Left ventricle myocardium superior (tissue), 1 donor: ENCODE measurements around the gene PRKCA. TPM values are rescaled to one million over a fixed set of nuclear protein-coding genes. Genes with fewer than 3 reads are reported as not detected.

Experiments
- ATAC-seq: fragments of 200-7000 bp; cut with Tn5 transposase; one replicate; pipeline ENCODE4 v1.9.1; 2020; ENCODE audit warnings: mild to moderate bottlenecking, moderate library complexity
- DNase-seq: peaks from one replicate; pipeline ENCODE4 v3.0.0-alpha.2; 2020
- intact Hi-C: fragments of 100-400 bp; cut with micrococcal nuclease; formaldehyde crosslinking; loops from one replicate; pipeline ENCODE4 v1.11.0; 2022
- microRNA-seq: library from miRNA; unstranded; fragments of <30 nt; microRNA quantifications from one replicate; pipeline ENCODE4 v1.2.0, GENCODE V29; 2020; ENCODE audit warnings: borderline number of aligned reads
- total RNA-seq: library from RNA; stranded (reverse); fragmentation: NEBNext Ultra II Directional; extraction: Animal tissue kit (Norgen Biotek cat#: 25700); gene quantifications from one replicate; pipeline ENCODE4 v1.2.1, GENCODE V29; 2021
- donor health status: DM: no; HTN: yes; CAD: no; lungs with severe emphysema.

The PRKCA gene
- total RNA-seq, 1 donor from 2014 or later, result 5.9 TPM

DNA sequence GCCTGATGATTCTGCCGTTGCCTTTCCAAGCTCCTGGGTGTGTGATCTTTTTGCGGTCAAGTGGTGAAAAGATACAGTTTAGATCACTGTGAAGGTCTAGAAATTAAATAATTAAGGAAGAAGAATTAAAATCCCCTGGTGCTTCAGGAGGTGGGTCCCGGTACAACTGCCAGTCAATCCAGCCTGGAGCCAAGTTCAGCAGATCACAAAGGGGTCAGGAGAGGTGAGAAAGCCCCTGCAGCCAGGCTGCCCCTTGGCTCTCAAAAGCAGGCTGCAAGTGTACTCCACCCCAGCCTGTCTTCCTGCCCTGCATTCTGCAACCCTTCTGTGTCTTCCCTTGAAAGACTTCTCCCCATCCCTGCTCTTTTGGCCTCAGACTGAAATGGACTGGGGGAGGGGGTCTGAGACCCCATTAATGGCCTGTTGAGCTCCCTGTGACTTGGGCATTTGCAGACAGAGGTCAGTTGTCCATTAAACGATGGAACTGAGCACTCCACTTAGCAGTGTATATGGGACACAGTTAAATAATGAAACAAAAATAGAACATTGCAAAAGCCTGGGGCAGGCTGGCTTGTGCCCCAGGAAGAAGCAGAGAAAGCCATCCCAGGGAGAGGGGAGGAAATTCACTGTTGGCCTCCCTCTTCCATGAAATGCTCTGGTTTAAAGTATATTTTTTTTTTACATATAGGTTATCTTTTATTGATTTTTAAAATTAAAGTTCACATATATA lies 547.6 kb downstream of the PRKCA start:
- intact Hi-C loops, result no loop called here
- ATAC-seq, result peak; percentile 97
- no peak for DNase-seq

DNA sequence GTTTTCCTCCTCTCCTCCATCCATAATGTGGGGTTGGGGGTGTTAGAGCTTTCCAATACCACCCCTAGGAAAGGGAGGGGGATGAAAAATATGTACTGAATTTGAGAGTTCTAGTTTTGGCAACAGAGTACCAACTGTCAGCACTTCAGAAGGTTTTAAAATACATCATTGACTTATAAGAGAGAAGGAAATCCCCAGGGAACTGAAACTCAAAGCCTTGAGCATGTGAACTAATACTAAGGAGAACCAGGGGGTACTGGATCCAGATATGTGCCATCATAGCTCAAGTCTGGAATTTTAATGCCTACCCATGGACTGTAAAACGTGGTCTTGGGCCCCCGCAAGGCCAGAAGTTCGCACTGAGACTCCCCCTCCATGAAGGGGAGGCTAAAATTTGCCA lies 548.3 kb downstream of the PRKCA start:
- no peak for ATAC-seq
- intact Hi-C loops, result no loop called here
- DNase-seq, result no peak

DNA sequence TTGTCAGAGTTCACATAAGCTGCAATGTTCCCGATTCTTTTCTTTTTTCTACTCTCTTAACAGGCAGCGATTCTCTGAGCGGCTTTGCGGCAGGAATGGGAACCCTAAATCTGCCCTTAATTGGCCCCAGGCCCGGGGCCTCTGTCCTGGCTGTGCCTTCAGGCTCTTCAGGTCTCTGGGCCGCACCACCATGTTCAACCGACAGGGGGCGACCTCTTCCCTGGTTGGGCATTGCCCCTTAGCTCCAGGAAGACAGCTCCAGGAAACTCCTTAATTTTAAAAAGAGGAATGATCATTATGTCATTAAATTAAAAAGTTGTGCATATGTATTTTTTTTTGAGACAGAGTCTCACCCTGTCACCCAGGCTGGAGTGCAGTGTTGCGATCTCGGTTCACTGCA lies 552.8 kb downstream of the PRKCA start:
- intact Hi-C loops, result no loop called here
- ATAC-seq (no peak), DNase-seq (no peak)

DNA sequence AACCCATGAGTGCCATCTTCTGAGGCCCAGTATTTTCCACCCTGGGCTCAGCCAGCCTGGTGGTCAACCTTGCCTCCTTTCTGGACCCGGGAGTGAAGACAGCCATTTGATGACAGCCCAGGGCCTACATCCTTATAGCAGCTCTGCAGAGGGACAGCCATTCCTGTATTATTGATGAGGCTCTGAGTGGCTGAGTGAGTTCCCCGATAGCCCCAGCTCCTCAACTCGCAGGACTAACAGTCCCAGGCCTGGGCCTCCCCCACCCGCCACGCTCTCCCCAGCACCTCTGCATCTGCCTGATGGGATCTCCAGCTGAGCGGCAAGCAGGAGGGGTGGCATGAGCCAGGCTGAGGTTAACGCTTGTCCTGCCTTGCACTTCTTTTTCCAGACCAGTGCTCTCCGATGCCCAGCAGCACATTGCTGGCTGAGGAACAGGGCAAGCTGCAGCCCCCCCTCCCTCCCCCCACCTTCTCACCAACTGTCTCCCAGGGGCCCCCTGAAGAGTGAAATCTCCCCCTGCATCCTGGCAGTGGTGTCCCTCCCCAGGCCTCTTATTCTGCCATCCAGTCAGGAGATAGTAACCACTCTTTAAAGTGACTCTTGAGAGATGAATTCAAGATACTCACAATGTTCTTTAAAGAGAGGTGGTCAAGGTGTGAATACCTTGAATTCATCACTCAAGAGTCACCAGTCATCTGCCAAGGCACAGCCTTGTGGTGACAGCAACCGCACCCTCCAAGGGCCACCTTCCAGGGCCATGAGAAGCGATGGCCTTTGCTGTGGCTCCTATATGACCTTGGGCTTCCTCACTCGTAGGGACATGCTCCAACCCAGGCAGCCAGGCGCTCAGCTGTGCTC lies 556.0 kb downstream of the PRKCA start:
- DNase-seq (no peak), ATAC-seq (no peak)
- intact Hi-C loops, result no loop called here

DNA sequence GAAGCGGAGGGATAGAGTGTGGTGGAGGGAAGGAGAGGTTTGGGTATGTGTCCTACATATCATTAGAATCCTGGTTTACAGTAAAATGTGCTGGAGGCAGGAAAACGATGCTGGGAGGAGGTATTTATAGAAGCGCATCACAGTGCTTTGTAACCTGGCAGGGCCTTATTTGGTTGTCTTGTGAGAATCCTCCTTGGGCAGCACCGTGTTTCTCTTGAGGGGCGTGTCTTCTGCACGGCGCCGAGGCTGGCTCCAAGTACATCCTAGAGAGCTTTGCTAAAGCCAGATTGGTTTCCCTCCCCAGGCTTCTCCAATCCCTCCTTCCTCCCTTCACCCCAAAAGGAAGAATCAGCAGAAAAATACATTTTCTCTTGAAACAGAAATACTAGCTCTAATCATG lies 556.9 kb downstream of the PRKCA start:
- no peak for ATAC-seq
- intact Hi-C loops, result no loop called here
- DNase-seq, result no peak

DNA sequence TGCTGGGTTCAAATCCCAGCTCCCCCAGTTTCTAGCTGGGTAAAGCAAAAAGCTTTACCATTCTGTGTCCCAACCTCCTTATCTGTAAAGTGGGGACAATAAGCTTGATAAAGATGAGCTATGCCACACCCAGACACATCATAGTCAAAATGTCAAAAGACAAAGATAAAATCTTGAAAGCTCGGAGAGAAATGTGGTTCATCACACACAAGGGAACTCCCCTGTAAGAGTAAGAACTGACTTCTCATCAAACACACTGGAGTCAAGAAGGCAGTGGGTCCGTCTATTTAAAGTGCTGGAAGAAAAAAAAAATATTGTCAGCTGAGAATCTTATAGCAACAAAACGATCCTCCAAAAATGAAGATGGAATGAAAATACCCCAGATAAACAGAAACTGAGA lies 557.8 kb downstream of the PRKCA start:
- DNase-seq, result no peak
- intact Hi-C loops, result no loop called here
- ATAC-seq, result no peak

Small RNAs within 50 kb of the gene (microRNA-seq; reads per million reads assigned to microRNA genes)
- not detected for gene MIR634

Other genes with a start within 250 kb of the PRKCA start
- gene CEP112, start 110.5 kb upstream of the PRKCA start, total RNA-seq, result 13.6 TPM
- gene APOH, start 73.2 kb upstream of the PRKCA start, total RNA-seq, result not detected